Ascending aorta (tissue), 2 donors: ENCODE data around the gene COG8. TPM values are rescaled to one million over a fixed set of nuclear protein-coding genes. Genes with fewer than 3 reads are reported as not detected.

Source experiments
- DNase-seq, 2 donors: peaks; one replicate each; pipeline ENCODE4 v3.0.0-alpha.2; 2019; ENCODE audit warnings: low spot score in 2 of 2
- H3K27ac ChIP-seq, 2 donors: fragments of 200-600 bp; sonication (generic); one replicate each; pipeline ENCODE4 v1.5.1; 2016 to 2017; ENCODE audit warnings: mild to moderate bottlenecking in 1 of 2
- H3K27me3 ChIP-seq: fragments of 200-600 bp; sonication (generic); one replicate; pipeline ENCODE4 v1.5.1; 2017
- H3K36me3 ChIP-seq, 2 donors: fragments of 200-600 bp; sonication (generic); one replicate each; pipeline ENCODE4 v1.5.1; 2016
- H3K4me1 ChIP-seq, 2 donors: fragments of 200-600 bp; sonication (generic); one replicate each; pipeline ENCODE4 v1.5.1; 2016 to 2017; ENCODE audit warnings: mild to moderate bottlenecking in 1 of 2
- H3K4me3 ChIP-seq, 2 donors: fragments of 200-600 bp; sonication (generic); one replicate each; pipeline ENCODE4 v1.5.1; 2016 to 2017; ENCODE audit warnings: mild to moderate bottlenecking in 1 of 2
- H3K9me3 ChIP-seq, 2 donors: fragments of 200-600 bp; sonication (generic); one replicate each; pipeline ENCODE4 v1.5.1; 2016
- CTCF ChIP-seq, 3 experiments: fragments of 200-600 bp in 2 of 3; fragments of 450-650 bp in 1 of 3; sonication (generic) in 2 of 3; IDR thresholded peaks; one replicate each; pipeline ENCODE4 v1.5.1; 2016 to 2019; ENCODE audit warnings: antibody characterized with exemption in 3 of 3, mild to moderate bottlenecking in 1 of 3, moderate library complexity in 1 of 3
- intact Hi-C: fragments of 100-400 bp; cut with DNase I; formaldehyde crosslinking; loops from one replicate; pipeline ENCODE4 v1.15.1; 2023
- total RNA-seq: library from RNA; depleted of rRNA; stranded (reverse); fragments of >200 nt; gene quantifications from one replicate; pipeline ENCODE4 v1.1.0, GENCODE V29; 2016

Gene COG8
- total RNA-seq, 1 donor from 2014 or later, result 24.7 TPM

DNA sequence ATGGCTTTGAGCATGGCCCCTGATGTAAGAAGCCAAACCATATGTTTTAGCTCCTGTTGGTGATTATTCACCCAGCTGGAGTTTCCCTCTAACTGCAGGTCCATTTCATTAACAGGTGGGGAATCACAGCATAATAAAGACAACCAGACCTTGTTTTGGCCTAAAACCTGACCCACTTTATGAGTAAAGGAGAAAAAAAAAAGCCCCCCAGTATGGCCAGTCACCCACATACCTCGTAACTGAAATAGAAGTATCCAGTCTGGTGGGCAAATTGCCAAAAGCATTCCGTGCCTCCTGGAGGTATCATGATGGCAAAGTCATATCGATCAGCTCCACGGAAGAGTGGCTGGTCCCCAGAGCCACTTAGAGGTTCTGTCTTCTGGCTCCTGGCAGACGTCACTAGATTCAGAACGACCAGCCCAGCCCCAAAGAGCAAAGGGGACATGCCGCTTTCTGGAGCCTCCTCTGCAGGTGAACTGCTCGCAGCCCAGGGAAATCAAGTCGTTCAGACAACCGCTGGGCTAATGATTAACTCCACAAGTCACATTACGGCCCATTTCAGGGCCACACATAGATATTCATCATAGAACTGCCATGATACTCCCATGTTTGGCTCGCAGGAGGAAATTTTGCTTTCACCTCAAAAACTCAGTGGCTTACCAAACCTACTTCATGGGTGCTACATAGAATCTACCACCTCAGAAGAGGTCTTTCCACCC is 12.1 kb upstream of the COG8 start, which contains the start of gene TMED6:
Gene TMED6 (minus strand): TSS at position 478 of the 719 bp plus-strand sequence. CDS start 33 bp downstream, at position 445.
- no peak within 1 kb of the TSS for H3K4me3 ChIP-seq
- no peak for TF ChIP-seq CTCF (IDR thresholded peaks at IDR 0.05)
- no peaks in the 10 kb centered on the region for H3K4me1 ChIP-seq
- DNase-seq, result peak in 1 of 2 donors; percentile 47
- no peak within 1 kb of the TSS for H3K27ac ChIP-seq
- peaks cover 10 to 36% of the 10 kb centered on the region in 2 donors for H3K36me3 ChIP-seq
- no peaks in the 10 kb centered on the region for H3K9me3 ChIP-seq
- intact Hi-C loops, result no loop called here
- H3K27me3 ChIP-seq, result no peaks in the 10 kb centered on the region

DNA sequence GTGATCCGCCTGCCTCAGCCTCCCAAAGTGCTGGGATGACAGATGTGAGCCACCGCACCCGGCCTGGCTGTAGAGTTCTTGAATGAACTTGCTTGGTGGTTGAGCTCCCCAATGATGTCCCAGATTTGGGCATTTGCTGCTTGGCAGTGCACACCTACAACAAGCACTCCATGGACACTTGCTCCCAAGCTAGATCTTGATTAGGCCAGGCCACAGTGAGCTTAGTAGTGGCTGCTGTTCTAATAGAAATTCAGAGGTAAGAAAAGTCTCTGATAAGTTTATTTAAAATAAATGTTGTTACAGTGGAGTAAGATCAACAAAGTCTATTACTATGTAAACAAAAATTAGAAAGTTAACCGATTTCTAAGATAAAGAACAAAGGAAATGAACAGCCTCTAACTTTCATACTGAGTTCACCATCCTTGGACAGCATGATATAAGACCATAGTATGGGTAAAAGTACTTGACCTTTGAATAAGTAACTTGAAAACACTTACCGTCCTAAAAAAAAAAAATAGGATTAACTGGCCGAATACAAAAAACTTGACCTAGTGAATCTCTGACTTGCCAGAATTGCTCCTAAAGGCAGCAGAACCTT is 11.3 kb upstream of the COG8 start:
- no peak overlapping the region for H3K27ac ChIP-seq
- intact Hi-C loops, result no loop called here
- no peaks in the 10 kb centered on the region for H3K9me3 ChIP-seq
- no peaks in the 10 kb centered on the region for H3K4me1 ChIP-seq
- H3K27me3 ChIP-seq, result no peaks in the 10 kb centered on the region
- TF ChIP-seq CTCF (IDR thresholded peaks at IDR 0.05), result no peak
- peaks cover 2 to 27% of the 10 kb centered on the region in 2 donors for H3K36me3 ChIP-seq
- no peak overlapping the region for H3K4me3 ChIP-seq
- peak in 1 of 2 donors; percentile 44 for DNase-seq

DNA sequence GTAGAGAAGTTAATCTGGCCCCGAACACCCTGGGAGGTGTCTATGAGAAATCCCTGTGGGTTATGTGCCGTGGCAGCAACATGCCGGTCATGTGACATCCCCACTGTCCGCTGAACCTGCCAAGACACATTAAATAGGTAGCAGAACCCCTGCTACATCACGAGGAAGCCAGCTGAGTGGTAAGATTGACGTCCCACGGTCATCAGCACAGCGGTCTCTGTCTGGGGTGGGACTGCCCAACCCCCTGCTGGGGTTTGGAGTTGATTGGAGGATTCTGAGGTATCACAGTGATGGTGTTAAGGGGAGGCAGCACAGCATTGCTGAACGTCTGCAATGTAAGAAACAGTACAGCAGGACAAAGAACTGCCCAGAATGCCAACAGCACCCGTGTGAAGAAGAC is 10.2 kb upstream of the COG8 start:
- Histone ChIP-seq H3K4me3 (no peak overlapping the region), H3K36me3 (peaks cover 0 to 18% of the 10 kb centered on the region in 2 donors), H3K27me3 (no peaks in the 10 kb centered on the region), H3K9me3 (no peaks in the 10 kb centered on the region), H3K27ac (no peak overlapping the region), H3K4me1 (no peaks in the 10 kb centered on the region)
- intact Hi-C loops, result no loop called here
- no peak for DNase-seq
- no peak for TF ChIP-seq CTCF (IDR thresholded peaks at IDR 0.05)

DNA sequence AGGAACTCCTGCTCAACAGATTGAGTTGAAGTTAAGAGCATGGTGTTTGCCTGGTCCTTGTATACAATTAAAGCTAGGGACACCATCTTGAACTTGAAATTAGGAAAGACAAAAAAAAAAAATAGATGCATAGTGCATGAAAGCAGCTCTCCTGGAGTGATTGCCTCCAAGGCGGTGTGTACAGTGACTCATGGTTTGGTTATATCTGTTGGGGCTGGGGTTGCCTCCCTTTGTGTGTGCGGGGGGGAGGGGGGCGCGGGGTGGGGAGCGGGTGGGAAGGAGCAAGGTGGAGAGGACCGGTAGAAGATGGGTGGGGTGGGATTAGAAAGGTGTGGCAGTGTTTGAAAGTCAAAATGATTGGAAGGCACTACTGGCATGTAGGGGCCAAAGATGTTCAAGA is 8.9 kb upstream of the COG8 start:
- no peak for TF ChIP-seq CTCF (IDR thresholded peaks at IDR 0.05)
- intact Hi-C loops, result no loop called here
- H3K36me3 ChIP-seq, result peaks cover 0 to 15% of the 10 kb centered on the region in 2 donors

DNA sequence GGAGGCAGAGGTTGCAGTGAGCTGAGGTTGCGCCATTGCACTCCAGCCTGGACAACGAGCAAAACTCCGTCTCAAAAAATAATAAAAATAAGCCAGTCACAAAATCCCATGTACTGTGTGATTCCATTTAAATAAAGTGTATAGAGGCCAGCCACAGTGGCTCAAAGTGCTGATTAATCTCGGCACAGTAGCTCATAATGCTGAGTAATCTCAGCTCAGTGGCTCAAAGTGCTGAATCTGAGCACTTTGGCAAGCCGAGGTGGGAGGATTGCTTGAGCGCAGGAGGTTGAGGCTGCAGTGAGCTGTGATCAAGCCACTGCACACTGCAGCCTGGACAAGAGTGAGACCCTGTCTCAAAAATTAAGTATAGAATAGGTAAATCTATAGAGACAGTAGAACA is 7.3 kb upstream of the COG8 start:
- H3K4me3 ChIP-seq, result no peak overlapping the region
- H3K27ac ChIP-seq, result no peak overlapping the region
- DNase-seq, result no peak
- H3K36me3 ChIP-seq, result peaks cover 0 to 8% of the 10 kb centered on the region in 2 donors
- no peaks in the 10 kb centered on the region for H3K27me3 ChIP-seq
- intact Hi-C loops, result no loop called here
- H3K9me3 ChIP-seq, result no peaks in the 10 kb centered on the region
- TF ChIP-seq CTCF (IDR thresholded peaks at IDR 0.05), result no peak
- H3K4me1 ChIP-seq, result no peaks in the 10 kb centered on the region

More for the DNA sequence above, 8.9 kb upstream of the COG8 start:
- no peaks in the 10 kb centered on the region for H3K27me3 ChIP-seq
- H3K4me1 ChIP-seq, result no peaks in the 10 kb centered on the region
- DNase-seq, result no peak
- no peaks in the 10 kb centered on the region for H3K9me3 ChIP-seq
- no peak overlapping the region for H3K4me3 ChIP-seq
- no peak overlapping the region for H3K27ac ChIP-seq
